Fibroblast of lung (primary cell): ENCODE measurements around the gene SRRM1.

Source experiments
- EZH2 ChIP-seq: IDR thresholded peaks from 2 replicates; pipeline ENCODE4 v1.5.1; 2012; ENCODE audit warnings: low read length, control low read depth, mild to moderate bottlenecking; ENCODE audit errors: missing control alignments
- TF ChIP-seq, protein P1 (sequence below), 2 donors: IDR thresholded peaks in 1 of 2; conservative IDR thresholded peaks in 1 of 2; 1 replicate in 1 of 2; 2 replicates in 1 of 2; pipeline ENCODE4 v1.5.1; 2011 to 2012; ENCODE audit warnings: low read length in 2 of 2, control low read depth in 1 of 2, inconsistent platforms in 1 of 2, low read depth in 1 of 2, mild to moderate bottlenecking in 1 of 2

DNA sequence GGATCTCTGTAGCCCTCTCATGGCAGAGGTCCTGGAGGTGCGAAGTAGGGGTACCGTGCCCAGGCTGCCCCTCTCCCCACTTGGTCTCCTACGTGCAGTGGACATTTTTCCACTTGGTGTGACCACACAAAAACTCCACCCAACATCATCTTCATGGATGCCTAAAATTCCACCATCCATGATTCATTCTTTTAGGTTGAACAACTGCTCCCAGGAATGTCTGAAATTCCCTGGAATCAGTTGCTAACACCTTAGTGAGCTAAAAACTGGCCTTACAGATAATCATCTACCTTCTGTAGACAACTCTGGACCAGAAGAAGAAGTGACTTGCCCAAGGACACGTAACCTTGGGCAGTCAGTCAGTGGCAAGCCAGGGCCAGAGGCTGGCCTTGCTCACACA is 70.1 kb downstream of the SRRM1 start:
- no peak for TF ChIP-seq EZH2
- TF ChIP-seq, protein P1, sequence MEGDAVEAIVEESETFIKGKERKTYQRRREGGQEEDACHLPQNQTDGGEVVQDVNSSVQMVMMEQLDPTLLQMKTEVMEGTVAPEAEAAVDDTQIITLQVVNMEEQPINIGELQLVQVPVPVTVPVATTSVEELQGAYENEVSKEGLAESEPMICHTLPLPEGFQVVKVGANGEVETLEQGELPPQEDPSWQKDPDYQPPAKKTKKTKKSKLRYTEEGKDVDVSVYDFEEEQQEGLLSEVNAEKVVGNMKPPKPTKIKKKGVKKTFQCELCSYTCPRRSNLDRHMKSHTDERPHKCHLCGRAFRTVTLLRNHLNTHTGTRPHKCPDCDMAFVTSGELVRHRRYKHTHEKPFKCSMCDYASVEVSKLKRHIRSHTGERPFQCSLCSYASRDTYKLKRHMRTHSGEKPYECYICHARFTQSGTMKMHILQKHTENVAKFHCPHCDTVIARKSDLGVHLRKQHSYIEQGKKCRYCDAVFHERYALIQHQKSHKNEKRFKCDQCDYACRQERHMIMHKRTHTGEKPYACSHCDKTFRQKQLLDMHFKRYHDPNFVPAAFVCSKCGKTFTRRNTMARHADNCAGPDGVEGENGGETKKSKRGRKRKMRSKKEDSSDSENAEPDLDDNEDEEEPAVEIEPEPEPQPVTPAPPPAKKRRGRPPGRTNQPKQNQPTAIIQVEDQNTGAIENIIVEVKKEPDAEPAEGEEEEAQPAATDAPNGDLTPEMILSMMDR (conservative IDR thresholded peaks at IDR 0.05 in 1 of 2, IDR thresholded peaks at IDR 0.05 in 1 of 2; ENCODE audit: low read depth in 1 of 2, low read length in 2 of 2), result no peak
